ENCODE results near the gene GPSM3.
"Not testable (repeated sequence)": the region's sequence is repeated elsewhere in the genome, so short reads cannot be mapped to it uniquely, and the experiment has no call there.

GRCh38 chr6:32186151-32186840, 6.1 kb downstream of the GPSM3 start:
- TF ChIP-seq, protein P1, sequence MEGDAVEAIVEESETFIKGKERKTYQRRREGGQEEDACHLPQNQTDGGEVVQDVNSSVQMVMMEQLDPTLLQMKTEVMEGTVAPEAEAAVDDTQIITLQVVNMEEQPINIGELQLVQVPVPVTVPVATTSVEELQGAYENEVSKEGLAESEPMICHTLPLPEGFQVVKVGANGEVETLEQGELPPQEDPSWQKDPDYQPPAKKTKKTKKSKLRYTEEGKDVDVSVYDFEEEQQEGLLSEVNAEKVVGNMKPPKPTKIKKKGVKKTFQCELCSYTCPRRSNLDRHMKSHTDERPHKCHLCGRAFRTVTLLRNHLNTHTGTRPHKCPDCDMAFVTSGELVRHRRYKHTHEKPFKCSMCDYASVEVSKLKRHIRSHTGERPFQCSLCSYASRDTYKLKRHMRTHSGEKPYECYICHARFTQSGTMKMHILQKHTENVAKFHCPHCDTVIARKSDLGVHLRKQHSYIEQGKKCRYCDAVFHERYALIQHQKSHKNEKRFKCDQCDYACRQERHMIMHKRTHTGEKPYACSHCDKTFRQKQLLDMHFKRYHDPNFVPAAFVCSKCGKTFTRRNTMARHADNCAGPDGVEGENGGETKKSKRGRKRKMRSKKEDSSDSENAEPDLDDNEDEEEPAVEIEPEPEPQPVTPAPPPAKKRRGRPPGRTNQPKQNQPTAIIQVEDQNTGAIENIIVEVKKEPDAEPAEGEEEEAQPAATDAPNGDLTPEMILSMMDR (IDR thresholded peaks at IDR 0.05; ENCODE audit: insufficient read depth, low read length, poor library complexity, severe bottlenecking), result not testable (repeated sequence)
- not testable (repeated sequence) for TF ChIP-seq EZH2phosphoT487 (conservative IDR thresholded peaks at IDR 0.05; ENCODE audit: low read length)
